NCI-H2227 (cell line): Measurements from ENCODE around the gene PDZD7.

ENCODE experiments used
- DNase-seq: peaks from one replicate; lab custom pipeline; 2025; ENCODE audit not compliant: unreplicated experiment; lab: John Stamatoyannopoulos, UW

Gene PDZD7

GRCh38 chr10:101061624-101062231 is 30.8 kb upstream of the PDZD7 start, which contains the start of gene KAZALD1:
Gene KAZALD1, plus strand, starts transcription at chr10:101061989. Its CDS starts 604 bp downstream, at chr10:101062593.
- DNase-seq = peak; percentile 44

DNA sequence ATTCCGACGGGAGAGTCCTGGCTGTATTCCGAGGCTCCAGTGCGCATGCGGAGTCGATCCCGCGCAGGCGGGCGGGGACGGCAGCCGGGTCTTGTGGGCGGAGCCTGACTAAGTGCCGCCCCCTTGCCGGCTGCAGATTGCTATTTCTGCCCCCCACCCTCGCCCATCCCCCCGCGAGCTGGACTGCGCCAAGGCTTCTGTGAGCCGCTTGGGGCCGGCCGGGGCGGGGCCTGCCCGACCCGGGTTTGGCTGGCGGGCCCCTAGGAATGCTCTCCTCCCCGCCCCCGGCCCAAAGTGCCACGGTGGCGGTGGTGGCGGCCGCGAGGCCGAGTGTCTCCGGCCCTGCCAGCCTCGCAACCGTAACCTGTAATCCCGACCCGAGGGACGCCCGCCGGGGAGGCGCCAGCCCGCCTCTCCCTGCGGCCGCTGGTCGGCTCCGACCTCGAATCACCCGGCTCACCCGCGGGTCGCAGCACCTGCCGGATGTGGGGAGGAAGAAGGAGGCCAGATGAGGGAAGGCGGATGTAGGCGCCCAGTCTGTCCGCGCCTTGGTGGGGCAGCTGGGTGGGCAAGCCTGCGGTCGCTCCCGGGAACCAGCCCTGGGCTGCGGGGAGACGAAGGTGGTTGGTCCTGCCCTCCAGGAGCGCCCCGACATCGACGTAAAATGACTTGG is 30.2 kb upstream of the PDZD7 start:
- DNase-seq = peak; percentile 93

DNA sequence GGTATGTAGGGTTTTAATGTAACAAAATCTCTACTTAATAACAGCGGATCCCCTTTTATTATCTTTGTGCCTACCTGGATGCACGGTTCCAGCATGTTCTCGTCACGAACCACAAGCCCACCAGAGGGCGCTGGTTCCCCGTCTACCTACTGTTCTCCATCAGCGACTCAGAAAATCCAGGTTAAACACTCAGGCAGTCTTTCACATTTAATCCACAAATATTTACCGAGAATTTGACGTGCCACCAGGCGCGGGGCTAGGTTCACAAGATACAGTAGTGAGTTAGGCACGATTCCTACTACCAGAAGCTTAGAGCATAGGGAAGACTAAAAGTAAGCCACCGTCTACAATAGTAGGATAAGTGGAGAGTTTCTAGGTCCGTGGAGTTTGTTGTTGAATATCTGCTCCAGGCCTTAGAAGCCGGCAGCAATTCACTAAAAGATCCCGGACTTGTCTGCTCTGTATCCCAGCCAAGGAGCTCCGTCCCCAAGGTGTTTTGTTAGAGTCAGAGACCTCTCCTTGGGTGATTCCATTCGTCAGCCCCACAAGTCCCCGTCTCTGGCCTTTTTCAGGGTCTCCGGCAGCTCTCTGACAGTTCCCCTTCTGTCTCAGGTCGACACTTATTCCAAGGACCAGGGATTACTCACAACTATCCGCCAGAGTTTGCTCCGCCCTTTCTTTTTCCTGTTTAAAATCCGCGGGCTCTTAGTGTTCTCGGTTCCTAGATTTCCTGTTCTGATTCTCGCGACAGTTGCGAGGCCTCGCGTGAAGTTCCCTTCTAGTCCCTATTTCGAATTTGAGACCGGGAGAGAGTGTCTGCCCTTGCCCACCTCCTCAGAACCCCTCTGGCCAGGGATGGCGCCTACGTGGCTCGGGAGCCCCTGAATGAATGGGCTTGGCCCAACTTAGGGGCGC is 29.4 kb upstream of the PDZD7 start:
- DNase-seq = peak; percentile 93

DNA sequence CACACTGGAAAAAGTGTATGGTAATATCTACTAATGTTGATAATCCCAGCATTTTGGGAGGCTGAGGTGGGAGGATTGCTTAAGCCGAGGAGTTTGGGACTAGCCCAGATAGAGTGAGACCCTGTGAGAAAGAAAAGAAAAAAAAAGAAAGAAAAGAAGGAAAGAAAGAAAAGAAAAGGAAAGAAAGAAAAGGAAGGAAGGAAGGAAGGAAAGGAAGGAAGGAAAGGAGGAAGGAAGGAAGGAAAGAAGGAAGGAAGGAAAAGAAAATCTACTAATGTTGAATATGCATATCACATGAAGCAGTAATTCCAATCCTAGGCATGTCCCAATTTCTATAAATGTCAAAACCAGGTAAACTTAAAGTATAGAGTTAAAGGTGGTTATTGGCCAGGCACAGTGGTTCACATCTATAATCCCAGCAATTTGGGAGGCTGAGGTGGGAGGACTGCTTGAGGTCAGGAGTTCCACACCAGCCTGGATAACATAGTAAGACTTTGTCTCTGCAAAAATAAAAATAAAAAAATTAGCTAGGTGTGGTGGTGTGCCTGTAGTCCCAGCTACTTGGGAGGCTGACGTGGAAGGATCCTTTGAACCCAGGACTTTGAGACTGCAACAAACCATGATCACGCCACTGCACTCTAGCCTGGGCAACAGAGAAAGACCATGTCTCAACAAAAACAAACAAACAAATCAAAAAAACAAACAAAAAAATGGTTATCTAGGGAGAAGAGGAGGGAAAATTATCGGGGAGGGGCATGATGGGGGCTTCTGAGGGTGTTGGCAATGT is 25.6 kb upstream of the PDZD7 start:
- DNase-seq = no peak

GRCh38 chr10:101055411-101055810 is 24.5 kb upstream of the PDZD7 start:
- DNase-seq = no peak

DNA sequence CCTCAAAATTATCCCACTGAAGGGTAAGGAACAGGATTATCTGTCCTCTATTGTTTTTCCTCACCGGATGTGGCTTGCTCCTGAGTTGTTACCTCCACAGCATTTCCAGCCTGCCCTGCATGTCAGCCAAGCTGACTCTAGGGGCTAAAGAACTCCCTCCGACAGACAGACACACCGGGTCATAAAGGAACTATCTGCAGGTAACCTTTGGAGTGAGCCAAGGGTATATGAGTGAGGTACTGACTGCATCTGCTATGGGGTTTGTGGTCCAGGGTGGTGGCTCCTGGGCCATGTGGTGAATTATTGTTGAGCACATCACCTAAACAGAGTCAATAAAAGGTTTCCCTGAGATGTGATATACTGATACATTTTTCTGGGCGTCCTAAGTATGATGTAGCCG is 23.9 kb upstream of the PDZD7 start:
- no peak for DNase-seq

DNA sequence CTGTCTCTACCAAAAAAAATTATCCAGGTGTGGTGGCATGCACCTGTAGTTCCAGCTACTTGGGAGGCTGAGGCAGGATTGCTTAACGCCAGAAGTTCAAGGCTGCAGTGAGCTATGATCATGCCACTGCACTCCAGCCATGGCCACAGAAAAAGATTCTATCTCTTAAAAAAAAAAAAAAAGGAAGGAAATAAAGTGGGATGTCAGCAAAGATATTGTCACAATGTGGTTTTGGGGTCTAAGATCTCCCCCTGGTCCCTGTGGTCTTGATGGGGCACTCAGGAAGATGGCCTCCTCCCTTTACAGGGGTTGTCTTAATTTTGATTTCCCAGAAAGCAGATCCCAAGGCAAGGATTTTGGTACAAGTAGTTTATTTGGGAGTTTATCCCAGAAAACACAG is 23.4 kb upstream of the PDZD7 start:
- DNase-seq = no peak

DNA sequence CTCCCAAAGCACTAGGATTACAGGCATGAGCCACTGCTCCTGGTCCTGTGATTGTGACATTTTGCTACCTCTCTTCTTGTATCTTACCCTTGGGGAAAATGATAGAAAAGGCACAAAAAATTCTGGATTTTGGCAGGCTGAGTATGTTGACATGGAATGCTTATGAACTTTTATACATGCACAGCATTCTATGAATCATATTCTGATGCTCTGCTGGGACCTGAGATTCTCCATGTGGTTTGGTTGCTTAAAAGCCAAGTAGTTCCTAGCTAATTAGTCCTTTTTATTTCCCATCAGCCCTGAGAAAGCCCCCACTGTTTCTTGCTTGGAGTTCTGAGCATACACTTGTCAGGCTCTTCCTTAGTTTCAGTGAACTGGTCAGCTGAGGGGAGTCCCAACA is 22.6 kb upstream of the PDZD7 start:
- no peak for DNase-seq

DNA sequence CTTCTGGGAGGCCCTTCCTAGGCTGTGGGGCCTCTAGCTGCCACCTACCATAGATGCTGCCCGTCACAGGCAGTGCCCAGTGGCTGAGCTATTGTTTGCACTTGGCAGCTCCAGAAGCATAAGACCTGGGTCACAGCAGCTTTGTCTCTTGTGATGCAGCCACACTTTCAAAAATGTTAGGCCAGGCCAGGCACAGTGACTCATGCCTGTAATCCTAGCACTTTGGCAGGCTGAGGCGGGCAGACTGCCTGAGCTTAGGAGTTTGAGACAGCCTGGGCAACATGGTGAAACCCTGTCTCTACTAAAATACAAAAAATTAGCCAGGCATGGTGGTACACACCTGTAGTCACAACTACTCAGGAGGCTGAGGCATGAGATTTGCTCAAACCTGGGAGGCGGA is 21.4 kb upstream of the PDZD7 start:
- DNase-seq = no peak

DNA sequence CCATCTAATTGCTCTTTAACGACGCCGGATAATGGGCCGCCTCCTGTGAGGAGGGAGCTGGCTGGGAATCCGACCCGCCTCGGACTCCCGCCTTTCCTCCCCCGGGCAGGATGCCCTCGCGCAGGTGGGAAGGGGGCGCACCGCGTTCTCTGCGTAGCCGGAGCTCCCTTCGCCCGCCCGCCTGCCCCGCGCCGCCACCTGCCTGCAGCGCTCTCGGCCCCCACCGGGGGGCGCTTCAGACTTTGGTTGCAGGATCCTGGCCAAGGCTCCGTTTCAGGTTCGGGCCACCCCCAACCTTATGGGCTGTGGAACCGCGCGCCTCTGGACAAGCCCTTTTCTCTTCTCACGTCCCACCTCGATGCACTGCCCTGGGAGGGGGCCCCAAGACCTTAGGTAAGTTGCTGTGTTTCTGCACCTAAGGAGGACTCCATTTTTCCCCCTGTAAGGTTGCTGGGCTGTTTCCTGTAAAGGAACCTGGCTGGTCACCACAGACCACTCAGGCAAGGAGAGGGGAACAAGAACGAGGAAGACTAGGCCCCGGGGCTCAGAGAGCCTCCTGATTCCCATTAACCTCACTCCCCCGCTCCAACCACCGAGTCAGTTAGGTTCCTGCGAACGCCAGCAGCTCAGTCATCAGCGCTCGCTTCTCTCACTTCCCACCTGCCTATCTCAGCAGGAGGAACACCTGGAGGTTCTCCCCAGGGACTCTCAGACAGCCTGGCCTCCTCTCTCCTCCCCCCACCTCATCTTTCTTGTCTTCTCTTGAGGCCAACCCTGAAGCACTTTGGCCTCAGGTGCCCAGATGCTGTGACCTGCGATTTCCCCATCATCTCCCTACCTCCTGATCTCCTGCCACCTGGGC is 19.5 kb upstream of the PDZD7 start:
- DNase-seq = peak; percentile 73

DNA sequence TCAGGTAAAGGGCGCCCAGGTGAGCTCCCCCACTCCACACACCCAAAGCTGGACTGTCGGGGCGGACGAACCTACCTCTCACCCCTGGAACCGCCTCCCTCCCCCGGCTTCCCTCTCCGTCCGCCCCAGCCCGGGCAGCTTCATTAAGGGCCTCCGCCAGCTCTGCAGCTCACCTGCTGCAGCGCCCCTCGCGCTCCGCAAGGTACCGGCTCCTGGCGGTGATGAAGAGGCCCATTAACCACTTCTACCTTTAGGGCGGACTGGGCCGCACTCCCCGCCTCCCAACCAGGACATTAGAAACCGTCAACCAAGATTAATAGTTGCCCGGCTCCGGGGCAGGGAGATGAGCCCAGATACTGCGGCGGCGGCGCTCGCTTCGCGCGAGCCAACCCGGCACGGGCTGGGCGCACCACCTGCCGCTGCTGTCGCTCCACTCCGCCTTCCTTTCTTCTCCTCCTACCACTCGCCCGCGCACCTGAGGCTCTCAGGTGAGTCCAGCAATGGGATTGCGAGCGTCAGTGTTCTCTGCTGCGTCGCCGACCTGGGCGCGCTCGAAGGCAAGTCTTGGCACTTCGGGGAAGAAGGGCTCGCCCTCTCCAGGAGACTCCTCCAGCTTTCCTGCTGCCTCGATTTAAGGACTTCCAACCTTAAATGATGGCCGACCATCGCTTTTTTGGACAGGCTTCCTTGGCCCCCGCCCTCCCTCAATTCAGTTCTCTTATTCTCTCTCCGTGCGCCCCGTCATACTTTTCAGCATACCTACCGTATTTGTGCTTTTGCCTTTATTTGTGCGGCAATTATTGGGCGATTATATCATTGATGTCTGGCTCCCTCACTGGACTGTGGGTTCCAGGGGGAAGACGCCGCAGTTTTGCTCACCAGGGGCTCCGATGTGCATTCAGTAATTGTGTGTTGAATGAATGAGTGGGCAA is 17.3 kb upstream of the PDZD7 start:
- DNase-seq = peak; percentile 55

GRCh38 chr10:101047268-101047667 is 16.3 kb upstream of the PDZD7 start:
- DNase-seq = no peak

DNA sequence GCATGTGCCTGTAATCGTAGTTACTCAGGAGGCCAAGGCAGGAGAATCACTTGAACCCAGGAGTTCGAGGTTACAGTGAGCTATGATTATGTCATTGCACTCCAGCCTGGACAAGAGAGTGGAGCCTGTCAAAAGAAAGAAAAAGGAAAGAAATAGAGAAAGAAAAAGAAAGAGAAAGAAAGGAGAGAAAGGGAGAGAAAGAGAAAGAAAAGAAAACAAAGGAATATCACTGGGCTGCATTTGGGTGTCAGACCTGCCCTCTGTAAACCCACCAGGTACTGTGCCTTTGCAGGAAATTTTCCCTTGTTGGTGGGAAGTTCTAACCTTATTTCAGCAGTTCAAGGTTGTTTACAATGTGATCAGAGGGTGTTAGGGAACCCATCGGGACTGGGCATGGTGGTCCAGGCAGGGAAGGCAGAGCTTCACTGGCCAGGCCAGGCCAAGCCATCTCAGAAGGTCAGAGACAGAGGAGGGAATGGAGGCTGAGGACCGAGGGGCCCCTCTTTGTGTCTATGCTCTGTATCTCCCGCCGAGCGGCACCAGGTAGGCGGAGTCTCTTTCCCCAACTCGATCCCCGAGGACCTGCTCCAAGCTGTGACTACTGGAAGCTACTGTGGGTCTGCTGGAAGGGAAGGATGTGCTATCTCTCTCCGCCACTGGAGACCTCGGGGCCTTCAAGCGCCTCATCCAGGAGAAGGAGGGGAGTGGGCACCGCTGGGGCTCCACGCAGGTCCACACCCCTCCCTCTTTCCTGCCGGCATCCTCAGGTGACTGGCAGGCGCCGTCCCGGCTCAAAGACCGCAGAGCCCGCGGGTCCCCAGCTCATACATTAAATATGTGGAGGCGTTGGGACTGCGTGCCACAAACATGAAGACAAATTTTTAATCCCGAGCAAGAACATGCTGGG is 15.7 kb upstream of the PDZD7 start:
- peak; percentile 34 for DNase-seq

DNA sequence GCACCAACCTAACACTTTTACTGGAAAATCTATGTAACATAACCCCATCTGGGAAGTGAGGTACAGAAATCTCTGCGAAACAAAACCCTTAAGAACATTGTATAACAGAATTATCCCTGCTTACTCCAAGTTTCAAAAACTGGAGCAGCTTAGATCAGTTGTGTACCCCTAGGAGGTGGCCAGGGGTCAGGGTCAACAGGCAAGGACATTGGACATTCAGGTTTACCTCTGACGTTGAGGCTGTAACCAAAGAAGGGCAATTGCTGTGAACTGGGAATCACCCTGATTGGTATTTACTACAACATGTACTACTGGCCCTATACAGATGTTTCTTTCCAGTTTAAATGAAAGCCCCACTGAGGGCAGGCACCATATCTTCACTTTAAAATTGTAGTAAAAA is 13.2 kb upstream of the PDZD7 start:
- DNase-seq = no peak

DNA sequence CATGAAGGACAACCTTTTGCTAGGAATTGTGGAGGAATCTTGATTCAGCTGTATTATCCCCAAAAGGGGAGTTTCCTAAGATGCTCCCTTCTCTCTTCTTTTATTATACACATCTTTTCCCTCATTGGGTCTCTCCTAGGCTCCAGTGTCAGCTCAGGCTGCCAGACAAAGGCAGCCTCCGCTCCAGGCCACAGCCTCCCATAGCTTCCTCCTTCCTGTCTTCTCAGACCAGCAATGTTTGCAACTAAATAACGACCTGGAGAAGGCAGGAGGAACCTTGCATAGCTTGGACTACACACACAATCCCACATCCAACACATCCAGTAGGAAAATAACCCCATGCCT is 12.4 kb upstream of the PDZD7 start:
- DNase-seq = no peak

- peak; percentile 93 for DNase-seq
Measured at GRCh38 chr10:101042667-101043362, 11.9 kb upstream of the PDZD7 start.

GRCh38 chr10:101042118-101042517 is 11.2 kb upstream of the PDZD7 start:
- no peak for DNase-seq
